DMS53 treated with DMSO at 0.1 percent for 48 hours (cell line): Measurements from ENCODE around the gene PTMS.

Experiments used
- DNase-seq: peaks from one replicate; lab custom pipeline; 2025; ENCODE audit not compliant: unreplicated experiment; lab: John Stamatoyannopoulos, UW

Gene PTMS

DNA sequence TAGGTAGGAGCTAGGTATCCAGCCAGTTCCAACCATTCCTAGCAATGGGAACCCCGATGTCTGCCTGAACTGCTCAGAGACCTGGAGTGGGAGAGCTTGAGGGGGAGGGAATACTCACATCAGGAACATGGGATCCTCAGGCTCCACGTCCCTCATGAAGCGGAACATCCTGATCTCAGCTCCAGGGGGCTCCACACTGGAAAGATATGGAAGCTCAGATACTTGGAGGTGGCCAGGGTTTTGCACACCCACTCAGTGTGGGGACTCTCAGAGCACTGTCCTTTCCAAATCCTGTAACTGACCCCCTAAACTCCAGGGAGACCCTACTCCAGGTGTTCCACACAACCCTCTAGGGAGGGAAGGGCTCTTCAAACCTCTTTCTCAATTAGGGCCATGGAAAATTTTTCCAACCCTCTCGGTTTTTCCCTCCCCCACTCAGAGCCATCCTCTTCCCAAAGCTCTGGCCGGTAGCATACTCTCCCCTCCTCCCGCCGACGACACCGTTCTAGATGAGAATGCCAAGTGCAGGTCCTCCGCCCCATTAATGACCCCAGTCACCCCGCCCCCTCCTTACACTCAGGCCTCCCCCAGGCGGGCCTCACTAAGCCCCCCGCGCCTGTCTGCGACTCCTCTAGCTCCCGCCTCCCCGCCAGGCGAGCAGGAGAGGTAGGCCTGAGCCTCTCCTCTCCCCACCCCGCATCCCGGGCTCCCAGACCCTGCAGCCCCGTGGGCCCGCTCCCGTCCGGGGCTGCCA lies 13.8 kb upstream of the PTMS start:
- no peak for DNase-seq

DNA sequence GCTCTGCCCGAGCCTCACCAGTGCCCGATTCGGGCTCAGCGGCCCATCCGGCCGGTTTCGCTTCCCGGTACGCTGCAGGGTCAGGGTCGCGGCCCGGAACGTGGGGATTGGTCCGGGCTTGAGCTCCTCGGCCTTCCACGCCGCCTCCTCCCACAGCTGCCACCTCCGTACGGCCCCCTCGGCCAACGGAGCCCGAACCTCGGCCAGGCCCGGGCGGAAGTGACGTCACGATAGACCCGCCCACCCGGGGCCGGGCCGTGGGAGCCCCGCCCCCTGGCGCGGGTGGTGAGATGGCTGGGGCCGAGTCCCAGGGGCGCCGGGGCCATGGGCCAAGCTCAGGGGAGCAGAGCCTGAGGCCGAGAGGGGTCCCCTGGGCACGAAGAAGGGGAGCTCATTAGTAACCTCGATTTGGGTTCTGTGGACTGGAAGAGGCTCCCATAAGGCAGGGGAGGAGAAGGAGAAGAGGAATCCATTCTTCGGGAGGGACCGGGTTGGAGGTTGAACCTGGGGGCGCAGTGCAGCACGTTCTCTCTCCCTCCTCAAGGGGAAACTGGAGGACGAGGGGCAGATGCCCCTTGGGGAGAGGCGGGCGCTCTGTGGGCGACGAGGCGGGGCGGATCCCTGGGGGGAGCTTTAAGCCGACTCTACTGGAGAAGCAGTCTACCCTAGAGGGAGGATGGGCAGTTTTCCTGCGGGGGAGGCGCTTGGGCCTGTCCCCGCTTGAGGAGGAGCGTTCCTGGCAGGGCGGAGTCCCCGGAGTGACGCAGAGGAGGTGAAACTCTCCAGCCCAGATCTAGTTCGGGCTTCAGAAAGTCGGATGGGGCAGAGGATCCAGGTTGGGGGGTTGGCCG lies 13.0 kb upstream of the PTMS start, which contains the start of gene MLF2:
Gene MLF2 (minus strand): TSS at position 221 of the 851 bp plus-strand sequence. CDS start 807 bp downstream, outside the sequence.
- DNase-seq = peak; percentile 99

DNA sequence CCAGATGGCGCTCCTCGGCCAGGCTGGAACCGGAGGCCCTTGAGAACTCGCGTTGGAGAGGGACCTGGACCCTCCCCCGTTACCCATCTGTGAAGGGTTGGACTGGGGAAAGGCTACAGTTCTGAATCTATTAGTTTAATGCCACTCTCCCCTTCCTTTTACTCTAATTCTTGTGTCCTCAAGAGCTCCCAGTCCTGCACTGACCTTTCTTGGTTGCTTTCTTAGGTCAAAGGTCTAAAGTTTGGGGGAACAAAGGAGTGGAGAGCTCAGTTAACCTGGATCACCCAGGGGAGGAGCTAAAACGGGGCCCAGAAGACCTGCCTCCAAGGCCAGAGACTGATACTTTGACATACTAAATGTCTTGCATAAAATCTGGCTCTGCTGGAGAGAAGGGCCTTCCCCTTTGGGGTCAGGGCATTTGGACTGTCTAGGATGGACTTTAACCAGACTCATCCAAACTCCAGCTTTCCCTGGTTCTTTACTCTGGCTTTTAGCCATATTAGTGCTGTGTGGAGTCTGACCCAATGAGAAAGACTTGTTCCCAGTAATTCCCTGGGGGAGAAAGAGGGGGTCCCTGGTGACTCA lies 12.3 kb upstream of the PTMS start:
- DNase-seq = no peak

- DNase-seq = no peak
Observed at GRCh38 chr12:6754411-6754810, 11.8 kb upstream of the PTMS start.

DNA sequence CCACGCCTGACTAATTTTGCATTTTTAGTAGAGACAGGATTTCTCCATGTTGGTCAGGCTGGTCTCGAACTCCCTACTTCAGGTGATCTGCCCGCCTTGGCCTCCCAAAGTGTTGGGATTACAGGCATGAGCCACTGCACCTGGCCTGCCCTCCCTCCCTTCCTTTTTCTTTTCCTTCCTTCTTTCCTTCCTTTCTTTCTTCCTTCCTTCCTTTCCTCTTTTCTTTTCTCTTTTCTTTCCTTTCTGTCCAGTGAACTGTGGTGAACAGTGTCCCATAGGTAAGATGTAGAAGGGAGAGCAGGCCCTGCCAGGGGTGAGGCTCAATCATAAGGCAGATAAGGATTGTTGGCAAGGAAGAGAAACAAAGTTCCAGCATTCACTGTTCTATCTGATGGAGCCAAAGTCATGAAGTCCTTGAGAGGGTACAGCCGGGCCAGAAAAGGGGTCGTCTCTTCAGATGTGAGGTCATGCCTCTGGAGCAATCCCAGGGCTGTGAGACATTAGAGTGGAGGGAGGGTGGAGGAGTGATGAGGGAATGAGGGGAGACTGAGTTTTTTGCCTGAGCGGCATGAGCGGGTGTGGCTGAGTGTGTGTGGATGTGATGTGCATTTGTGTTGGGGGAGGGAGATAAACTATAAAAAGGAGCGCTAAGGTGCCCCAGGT lies 9.0 kb upstream of the PTMS start:
- no peak for DNase-seq

GRCh38 chr12:6758506-6759095 lies 7.6 kb upstream of the PTMS start:
- no peak for DNase-seq

DNA sequence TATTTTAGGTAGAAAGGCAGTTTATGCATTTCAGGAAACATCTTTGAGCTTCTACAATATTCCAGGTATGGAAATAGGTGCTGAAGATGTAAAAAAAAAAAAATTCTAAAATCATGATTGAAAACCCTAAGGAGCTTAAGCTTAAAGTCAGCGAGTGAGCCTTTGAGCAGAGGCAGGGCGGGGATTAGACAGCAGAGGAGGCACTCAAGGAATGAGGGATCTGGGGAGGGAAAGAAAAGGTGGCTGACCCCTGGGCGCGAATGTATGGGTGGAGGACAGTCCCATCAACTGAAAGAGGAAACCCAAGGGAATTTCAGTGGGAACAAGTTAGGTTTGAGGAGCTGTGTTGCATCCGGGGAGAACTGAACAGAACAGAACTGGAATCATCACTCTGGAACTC lies 6.4 kb upstream of the PTMS start:
- DNase-seq = no peak

DNA sequence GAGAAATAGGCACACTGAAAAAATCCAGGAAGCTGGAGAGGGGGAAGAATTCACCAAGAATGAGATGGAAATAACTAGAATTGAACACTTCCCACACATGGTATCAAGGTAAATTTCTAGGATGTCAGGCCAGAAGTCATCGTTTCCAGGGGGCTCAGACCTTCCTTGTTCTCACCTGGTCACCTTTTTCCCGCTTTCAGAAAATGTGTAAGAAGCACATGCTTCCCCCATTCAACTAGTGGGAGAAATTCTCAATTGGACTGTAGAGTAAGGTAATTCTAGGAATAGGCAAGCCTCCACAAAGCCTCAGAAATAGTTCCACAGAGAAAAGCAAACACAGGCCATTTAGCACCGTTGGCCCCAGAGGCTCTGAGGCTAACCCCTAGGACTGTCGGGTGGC lies 2.8 kb upstream of the PTMS start:
- DNase-seq = no peak

DNA sequence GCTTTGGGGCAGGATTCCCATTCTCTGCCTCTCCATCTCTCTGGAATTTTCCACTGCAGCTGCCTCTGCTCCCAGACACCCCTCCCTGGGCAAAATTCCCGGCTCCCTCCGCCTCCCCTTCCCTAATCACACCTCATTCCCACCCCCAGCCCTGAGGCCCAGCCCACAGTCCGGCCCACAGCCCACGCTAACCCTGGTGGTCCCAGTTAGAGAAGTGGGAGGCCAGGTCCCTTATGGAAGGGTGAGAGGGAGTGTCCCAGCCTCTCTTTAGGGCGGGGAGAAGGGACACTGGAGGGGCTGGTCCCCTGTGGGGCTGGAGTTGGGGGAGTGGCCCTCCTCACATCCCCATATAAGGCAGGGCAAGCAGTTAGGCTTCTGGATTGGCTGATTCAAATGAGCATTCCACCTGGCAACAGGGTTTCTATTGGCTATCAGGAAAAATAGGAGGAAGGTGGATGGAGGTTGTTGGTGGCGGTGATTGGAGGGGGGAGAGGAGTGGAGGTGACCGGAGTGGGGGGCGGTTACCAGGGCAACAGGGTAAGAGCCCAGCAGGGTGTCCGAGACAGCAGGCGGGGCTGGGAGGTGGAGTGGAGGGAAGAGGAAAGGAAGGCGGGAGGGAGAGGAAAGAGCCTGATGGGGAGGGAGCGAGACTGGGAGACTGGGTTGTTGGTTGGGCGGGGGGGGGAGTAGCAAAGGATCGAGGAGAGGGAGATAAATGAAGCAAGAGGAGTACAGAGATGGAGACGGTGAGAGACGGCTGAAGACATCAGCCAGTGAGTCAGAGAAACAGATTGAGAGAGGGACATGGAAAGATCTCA lies 1.9 kb upstream of the PTMS start:
- peak; percentile 96 for DNase-seq

DNA sequence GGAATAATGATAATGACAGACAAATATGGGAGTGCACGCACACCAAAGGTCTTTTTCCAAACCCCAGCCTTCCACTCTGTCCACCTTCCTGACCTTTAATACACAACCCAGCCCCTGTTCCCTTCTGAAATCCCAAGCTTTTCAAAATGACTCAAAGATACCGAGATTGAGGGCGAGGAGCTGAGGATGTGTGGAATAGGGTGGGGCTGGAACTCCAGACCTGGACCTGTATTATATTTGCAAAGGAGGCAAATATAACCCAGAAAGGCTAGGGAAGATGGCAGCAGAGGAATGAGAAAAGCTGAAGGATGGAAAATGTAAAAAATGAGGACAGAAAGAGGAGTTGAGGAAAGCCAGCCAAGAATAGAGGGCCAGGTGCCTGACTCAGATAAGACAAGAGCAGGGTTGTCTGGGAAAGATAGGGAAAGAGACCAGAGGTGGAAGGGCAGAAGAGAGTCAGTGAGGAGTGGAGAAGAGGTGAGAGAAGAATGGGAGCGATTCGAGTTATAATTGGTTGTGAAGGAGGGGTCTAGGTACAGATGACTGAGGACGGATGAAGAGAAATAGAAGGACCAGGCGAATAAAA lies 1.0 kb upstream of the PTMS start:
- DNase-seq = no peak

DNA sequence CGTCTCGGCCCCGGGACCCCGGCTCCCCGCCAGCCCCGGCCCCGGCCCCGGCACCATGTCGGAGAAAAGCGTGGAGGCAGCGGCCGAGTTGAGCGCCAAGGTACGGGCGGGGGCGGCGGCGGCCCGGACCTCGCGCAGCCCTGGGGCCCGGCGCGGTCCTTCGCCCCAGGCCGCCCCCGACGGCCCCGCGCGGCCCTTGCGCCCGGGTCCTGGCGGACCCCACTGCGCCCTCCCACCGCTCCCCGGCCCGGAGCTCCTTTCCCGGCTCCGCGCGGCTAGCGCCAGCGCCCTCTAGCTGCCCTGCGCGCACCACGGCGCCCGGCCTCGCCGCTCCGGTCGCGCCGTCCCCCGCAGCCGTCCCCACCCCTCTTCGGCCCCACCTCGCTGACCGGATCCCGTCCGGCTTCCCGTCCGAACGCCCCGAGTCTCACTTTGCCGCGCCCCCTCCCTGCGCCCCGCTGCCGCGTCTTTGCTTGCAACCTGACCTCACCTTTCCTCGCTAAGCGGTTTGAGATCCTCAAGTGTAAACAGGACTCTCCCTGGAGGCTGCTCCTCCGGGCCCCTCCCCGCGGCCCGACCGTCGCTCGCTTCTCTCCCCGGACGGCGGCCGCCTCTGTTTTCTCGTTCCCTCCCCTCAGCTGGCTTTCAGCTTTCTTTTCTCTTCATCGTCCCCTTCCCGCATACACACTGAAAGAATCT lies 637 bp downstream of the PTMS start:
- DNase-seq = peak; percentile 87

DNA sequence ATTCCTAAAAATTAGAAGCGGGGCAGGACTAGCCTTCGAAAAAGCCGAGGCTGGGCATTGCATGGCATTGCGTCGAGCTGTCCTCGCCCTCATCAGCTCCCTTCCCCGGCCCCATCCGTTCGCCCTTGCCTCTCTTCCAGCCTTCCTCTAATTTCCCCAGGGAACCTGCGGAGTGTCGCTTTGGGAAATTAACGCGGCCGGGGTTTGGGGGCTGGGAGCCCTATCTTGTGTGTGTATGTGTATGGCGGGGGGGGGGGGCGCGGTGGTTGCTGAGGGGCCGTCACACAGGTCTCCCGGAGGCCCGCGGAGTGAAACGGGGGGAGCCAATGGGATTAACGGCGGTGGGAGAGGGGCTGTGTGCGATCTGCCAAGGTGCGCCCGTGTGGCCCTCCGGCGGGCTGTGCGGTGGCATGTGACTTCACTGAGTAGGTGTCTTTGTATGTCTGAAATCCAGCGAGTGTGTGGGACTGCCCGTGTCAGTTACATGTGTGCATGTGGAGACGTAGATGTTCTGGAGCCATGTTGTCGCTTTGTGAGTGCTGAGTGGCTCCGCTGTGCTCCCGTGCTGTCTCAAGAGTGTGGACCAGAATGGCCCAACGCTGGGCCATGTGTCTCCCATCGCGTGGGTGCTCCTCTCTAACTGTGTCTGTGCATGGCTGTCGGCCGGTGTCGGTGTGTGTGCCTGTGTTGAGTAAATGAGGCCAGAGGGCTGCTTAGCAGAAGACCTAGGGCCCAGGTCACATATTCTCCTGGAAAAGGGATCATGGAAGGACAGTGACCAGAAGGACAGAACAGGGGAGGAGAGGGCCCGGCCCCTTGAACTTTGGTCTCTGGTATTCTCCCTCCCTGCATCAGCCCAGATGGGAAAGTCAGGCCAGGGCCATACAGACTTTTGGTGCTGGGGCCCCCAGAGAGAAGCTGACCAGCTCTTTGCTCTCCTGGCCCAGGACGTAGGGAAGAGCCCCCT lies 1.5 kb downstream of the PTMS start:
- no peak for DNase-seq

GRCh38 chr12:6768437-6768914 lies 2.3 kb downstream of the PTMS start:
- no peak for DNase-seq

- peak; percentile 36 for DNase-seq
Observed at GRCh38 chr12:6768990-6769389, 2.8 kb downstream of the PTMS start.

DNA sequence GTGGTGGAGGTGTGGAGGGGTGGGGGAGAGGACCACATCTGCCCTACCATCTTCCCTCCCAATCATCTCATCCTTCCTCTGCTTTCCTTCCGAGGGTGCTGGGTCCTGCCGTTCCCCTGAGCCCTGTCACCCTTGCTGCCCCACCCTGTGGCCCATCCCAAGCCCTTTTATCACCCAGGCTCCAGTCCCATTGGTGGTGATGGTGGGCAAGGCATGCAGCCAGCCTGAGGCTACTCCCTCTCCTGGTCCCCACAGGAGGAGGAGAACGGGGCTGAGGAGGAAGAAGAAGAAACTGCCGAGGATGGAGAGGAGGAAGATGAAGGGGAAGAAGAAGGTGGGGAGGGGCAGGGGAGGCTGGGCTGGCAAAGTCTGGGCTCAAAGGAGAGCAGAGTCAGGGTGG lies 3.5 kb downstream of the PTMS start:
- no peak for DNase-seq

DNA sequence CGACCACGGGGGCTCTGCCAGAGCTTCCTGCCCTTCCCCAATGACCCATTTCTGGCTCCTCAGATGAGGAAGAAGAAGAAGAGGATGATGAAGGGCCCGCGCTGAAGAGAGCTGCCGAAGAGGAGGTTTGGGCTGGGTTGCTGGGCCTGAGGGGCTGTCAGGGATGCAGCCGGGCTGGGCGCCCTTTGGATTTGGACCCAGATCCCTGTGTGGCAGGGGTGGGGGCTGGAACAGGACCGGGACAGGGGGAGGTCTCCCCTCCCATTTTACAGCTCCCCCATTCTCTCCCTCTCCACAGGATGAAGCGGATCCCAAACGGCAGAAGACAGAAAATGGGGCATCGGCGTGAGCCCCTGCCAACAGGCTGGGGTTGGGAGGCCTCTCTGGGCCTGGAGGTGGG lies 3.9 kb downstream of the PTMS start:
- no peak for DNase-seq

GRCh38 chr12:6770600-6770999 lies 4.4 kb downstream of the PTMS start:
- no peak for DNase-seq

DNA sequence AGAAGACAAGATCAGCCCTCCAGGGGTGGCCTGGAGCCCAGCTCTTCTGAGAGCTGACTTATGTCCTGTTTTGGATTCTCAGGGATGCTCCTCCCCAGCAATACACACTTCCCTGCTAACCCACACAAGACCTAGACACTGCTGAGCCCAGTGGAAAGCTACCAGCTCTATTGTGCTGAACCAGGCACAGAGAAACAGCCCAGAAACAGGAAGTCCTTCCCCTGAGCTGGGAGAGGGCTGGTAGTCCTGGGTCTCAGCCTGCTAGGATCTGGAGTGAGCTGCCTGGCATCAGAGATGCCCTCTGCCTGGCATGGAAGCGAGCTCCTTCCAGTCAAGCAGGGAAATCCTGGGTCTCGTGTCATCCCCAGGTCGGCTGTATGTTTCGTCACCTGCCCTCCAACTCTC lies 4.9 kb downstream of the PTMS start:
- DNase-seq = no peak
